HG03045 (cell line): ENCODE results near the gene GIMAP6.
"Not testable (repeated sequence)": the region's sequence is repeated elsewhere in the genome, so short reads cannot be mapped to it uniquely, and the experiment has no call there.

Experiments used
- ATAC-seq: cut with Tn5 transposase; IDR thresholded peaks from one replicate; pipeline ENCODE4 v1.9.1; 2021; ENCODE audit warnings: mild to moderate bottlenecking, moderate library complexity; ENCODE audit not compliant: unreplicated experiment

Gene GIMAP6

GRCh38 chr7:150648353-150649079 lies 16.3 kb upstream of the GIMAP6 start:
- no peak for ATAC-seq

GRCh38 chr7:150645259-150646020 lies 13.3 kb upstream of the GIMAP6 start:
- no peak for ATAC-seq

- no peak for ATAC-seq
Observed at GRCh38 chr7:150642926-150643325, 10.7 kb upstream of the GIMAP6 start.

GRCh38 chr7:150641854-150642253 lies 9.7 kb upstream of the GIMAP6 start:
- no peak for ATAC-seq

GRCh38 chr7:150633926-150634325 lies 1.7 kb upstream of the GIMAP6 start:
- ATAC-seq, result no peak

GRCh38 chr7:150631084-150631826 lies 930 bp downstream of the GIMAP6 start:
- ATAC-seq, result no peak

- ATAC-seq, result no peak
Observed at GRCh38 chr7:150629347-150629746, 2.8 kb downstream of the GIMAP6 start.

GRCh38 chr7:150627959-150628358 lies 4.2 kb downstream of the GIMAP6 start:
- no peak for ATAC-seq

- no peak for ATAC-seq
Observed at GRCh38 chr7:150626696-150627095, 5.5 kb downstream of the GIMAP6 start.

- ATAC-seq, result no peak
Observed at GRCh38 chr7:150621376-150621775, 10.8 kb downstream of the GIMAP6 start.

GRCh38 chr7:150620617-150621371 lies 11.4 kb downstream of the GIMAP6 start:
- ATAC-seq, result no peak

GRCh38 chr7:150620061-150620460 lies 12.1 kb downstream of the GIMAP6 start:
- no peak for ATAC-seq

GRCh38 chr7:150615221-150615755 lies 16.9 kb downstream of the GIMAP6 start:
- not testable (repeated sequence) for ATAC-seq

- ATAC-seq, result not testable (repeated sequence)
Observed at GRCh38 chr7:150614426-150614825, 17.8 kb downstream of the GIMAP6 start.

GRCh38 chr7:150613880-150614279 lies 18.3 kb downstream of the GIMAP6 start:
- ATAC-seq, result no peak

- ATAC-seq, result no peak
Observed at GRCh38 chr7:150612925-150613324, 19.3 kb downstream of the GIMAP6 start.

- no peak for ATAC-seq
Observed at GRCh38 chr7:150610233-150610632, 22.0 kb downstream of the GIMAP6 start.

GRCh38 chr7:150603600-150603999 lies 28.6 kb downstream of the GIMAP6 start:
- ATAC-seq, result not testable (repeated sequence)

GRCh38 chr7:150595361-150595760 lies 36.8 kb downstream of the GIMAP6 start:
- ATAC-seq, result no peak

GRCh38 chr7:150594805-150595204 lies 37.4 kb downstream of the GIMAP6 start:
- ATAC-seq, result no peak

- no peak for ATAC-seq
Observed at GRCh38 chr7:150587551-150587950, 44.6 kb downstream of the GIMAP6 start.
